ENCODE results near the gene GRAP.

- TF ChIP-seq REST (tag by site-specific recombination; IDR thresholded peaks at IDR 0.05): no peak
- no peak for TF ChIP-seq REPIN1 (tag by site-specific recombination; IDR thresholded peaks at IDR 0.05; ENCODE audit: low read depth)
- no peak for TF ChIP-seq MEIS1 (CRISPR knock-in tag; IDR thresholded peaks at IDR 0.05; ENCODE audit: borderline replicate concordance)
- TF ChIP-seq, protein P1, sequence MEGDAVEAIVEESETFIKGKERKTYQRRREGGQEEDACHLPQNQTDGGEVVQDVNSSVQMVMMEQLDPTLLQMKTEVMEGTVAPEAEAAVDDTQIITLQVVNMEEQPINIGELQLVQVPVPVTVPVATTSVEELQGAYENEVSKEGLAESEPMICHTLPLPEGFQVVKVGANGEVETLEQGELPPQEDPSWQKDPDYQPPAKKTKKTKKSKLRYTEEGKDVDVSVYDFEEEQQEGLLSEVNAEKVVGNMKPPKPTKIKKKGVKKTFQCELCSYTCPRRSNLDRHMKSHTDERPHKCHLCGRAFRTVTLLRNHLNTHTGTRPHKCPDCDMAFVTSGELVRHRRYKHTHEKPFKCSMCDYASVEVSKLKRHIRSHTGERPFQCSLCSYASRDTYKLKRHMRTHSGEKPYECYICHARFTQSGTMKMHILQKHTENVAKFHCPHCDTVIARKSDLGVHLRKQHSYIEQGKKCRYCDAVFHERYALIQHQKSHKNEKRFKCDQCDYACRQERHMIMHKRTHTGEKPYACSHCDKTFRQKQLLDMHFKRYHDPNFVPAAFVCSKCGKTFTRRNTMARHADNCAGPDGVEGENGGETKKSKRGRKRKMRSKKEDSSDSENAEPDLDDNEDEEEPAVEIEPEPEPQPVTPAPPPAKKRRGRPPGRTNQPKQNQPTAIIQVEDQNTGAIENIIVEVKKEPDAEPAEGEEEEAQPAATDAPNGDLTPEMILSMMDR (tag by site-specific recombination; IDR thresholded peaks at IDR 0.05): no peak
- no peak for TF ChIP-seq SP2 (tag by site-specific recombination; IDR thresholded peaks at IDR 0.05)
- no peak for TF ChIP-seq ZNF391 (tag by site-specific recombination; IDR thresholded peaks at IDR 0.05; ENCODE audit: borderline replicate concordance, low read depth)
- no peak for TF ChIP-seq PRDM1 (tag by site-specific recombination; IDR thresholded peaks at IDR 0.05)
- TF ChIP-seq ZNF366 (tag by site-specific recombination; conservative IDR thresholded peaks at IDR 0.05): no peak
- TF ChIP-seq, protein P2, sequence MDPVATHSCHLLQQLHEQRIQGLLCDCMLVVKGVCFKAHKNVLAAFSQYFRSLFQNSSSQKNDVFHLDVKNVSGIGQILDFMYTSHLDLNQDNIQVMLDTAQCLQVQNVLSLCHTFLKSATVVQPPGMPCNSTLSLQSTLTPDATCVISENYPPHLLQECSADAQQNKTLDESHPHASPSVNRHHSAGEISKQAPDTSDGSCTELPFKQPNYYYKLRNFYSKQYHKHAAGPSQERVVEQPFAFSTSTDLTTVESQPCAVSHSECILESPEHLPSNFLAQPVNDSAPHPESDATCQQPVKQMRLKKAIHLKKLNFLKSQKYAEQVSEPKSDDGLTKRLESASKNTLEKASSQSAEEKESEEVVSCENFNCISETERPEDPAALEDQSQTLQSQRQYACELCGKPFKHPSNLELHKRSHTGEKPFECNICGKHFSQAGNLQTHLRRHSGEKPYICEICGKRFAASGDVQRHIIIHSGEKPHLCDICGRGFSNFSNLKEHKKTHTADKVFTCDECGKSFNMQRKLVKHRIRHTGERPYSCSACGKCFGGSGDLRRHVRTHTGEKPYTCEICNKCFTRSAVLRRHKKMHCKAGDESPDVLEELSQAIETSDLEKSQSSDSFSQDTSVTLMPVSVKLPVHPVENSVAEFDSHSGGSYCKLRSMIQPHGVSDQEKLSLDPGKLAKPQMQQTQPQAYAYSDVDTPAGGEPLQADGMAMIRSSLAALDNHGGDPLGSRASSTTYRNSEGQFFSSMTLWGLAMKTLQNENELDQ (tag by site-specific recombination; IDR thresholded peaks at IDR 0.05; ENCODE audit: low read depth): no peak
These were observed 65.9 kb downstream of the GRAP start for GRCh38 chr17:18980682-18981334.

All from HEK293 (cell line).